ENCODE measurements around the gene NFATC2. TPM values are rescaled to one million over a fixed set of nuclear protein-coding genes. Genes with fewer than 3 reads are reported as not detected.
"Not testable (repeated sequence)": the region's sequence is repeated elsewhere in the genome, so short reads cannot be mapped to it uniquely, and the experiment has no call there.

NFATC2 gene
- total RNA-seq, 4 donors from 2014 or later: 8.8 to 15.6 (median 13.0) TPM

GRCh38 chr20:51481341-51481914, 61.1 kb downstream of the NFATC2 start:
- WGBS: 86% methylated on average over 17 of the region's 17 CpGs
- Histone ChIP-seq H3K9me3 (no peaks in the 10 kb centered on the region), H3K4me3 (no peak overlapping the region), H3K27me3 (no peaks in the 10 kb centered on the region), H3K4me1 (no peaks in the 10 kb centered on the region), H3K36me3 (no peaks in the 10 kb centered on the region), H3K27ac (replicated peaks in 1 of 4) (no peak overlapping the region)
- TF ChIP-seq POLR2AphosphoS5 (IDR thresholded peaks at IDR 0.05) (no peak), POLR2A (IDR thresholded peaks at IDR 0.05; ENCODE audit: low read depth) (no peak), CTCF (IDR thresholded peaks at IDR 0.05) (no peak), EP300 (IDR thresholded peaks at IDR 0.05) (no peak)
- intact Hi-C loops (cut with DNase I): no loop called here
- DNase-seq (ENCODE audit: extremely low spot score): no peak

GRCh38 chr20:51480507-51481270, 61.8 kb downstream of the NFATC2 start:
- TF ChIP-seq POLR2AphosphoS5 (IDR thresholded peaks at IDR 0.05): no peak
- TF ChIP-seq POLR2A (IDR thresholded peaks at IDR 0.05; ENCODE audit: low read depth): no peak
- TF ChIP-seq CTCF (IDR thresholded peaks at IDR 0.05): no peak
- TF ChIP-seq EP300 (IDR thresholded peaks at IDR 0.05): no peak
- no peaks in the 10 kb centered on the region for H3K27me3 ChIP-seq
- intact Hi-C loops (cut with DNase I): no loop called here
- DNase-seq (ENCODE audit: extremely low spot score): no peak
- whole genome bisulfite sequencing: 86% methylated on average over 14 of the region's 14 CpGs
- H3K4me1 ChIP-seq: no peaks in the 10 kb centered on the region
- H3K9me3 ChIP-seq: no peaks in the 10 kb centered on the region
- H3K4me3 ChIP-seq: no peak overlapping the region
- no peaks in the 10 kb centered on the region for H3K36me3 ChIP-seq
- no peak overlapping the region for H3K27ac ChIP-seq (replicated peaks in 1 of 4)

GRCh38 chr20:51476106-51476505, 66.4 kb downstream of the NFATC2 start:
- H3K9me3 ChIP-seq; DNase-seq (ENCODE audit: extremely low spot score); H3K27me3 ChIP-seq; intact Hi-C loops (cut with DNase I); H3K27ac ChIP-seq (replicated peaks in 1 of 4); H3K4me1 ChIP-seq; H3K4me3 ChIP-seq: not testable (repeated sequence)
- H3K36me3 ChIP-seq: peaks cover 0 to 29% (median 16%) of the 10 kb centered on the region in 4 donors
- WGBS: 75% methylated on average over 1 of the region's 1 CpG

- Histone ChIP-seq H3K27ac (replicated peaks in 1 of 4) (no peak overlapping the region), H3K9me3 (no peaks in the 10 kb centered on the region), H3K36me3 (peaks cover 0 to 31% (median 18%) of the 10 kb centered on the region in 4 donors), H3K4me1 (peaks cover 0 to 10% (median 10%) of the 10 kb centered on the region in 4 donors), H3K4me3 (no peak overlapping the region), H3K27me3 (no peaks in the 10 kb centered on the region)
- no peak for DNase-seq (ENCODE audit: extremely low spot score)
- TF ChIP-seq POLR2A (IDR thresholded peaks at IDR 0.05; ENCODE audit: low read depth): no peak
- no peak for TF ChIP-seq EP300 (IDR thresholded peaks at IDR 0.05)
- intact Hi-C loops (cut with DNase I): no loop called here
- WGBS: 95% methylated on average over 19 of the region's 19 CpGs
Observed at GRCh38 chr20:51473771-51474170, 68.7 kb downstream of the NFATC2 start.

- intact Hi-C loops (cut with DNase I): no loop called here
- TF ChIP-seq POLR2A (IDR thresholded peaks at IDR 0.05; ENCODE audit: low read depth) (no peak), EP300 (IDR thresholded peaks at IDR 0.05) (no peak), CTCF (IDR thresholded peaks at IDR 0.05) (no peak), POLR2AphosphoS5 (IDR thresholded peaks at IDR 0.05) (no peak)
- no peaks in the 10 kb centered on the region for H3K27me3 ChIP-seq
- H3K4me1 ChIP-seq: peaks cover 0 to 10% (median 10%) of the 10 kb centered on the region in 4 donors
- 93% methylated on average over 4 of the region's 4 CpGs for WGBS
- no peaks in the 10 kb centered on the region for H3K9me3 ChIP-seq
- H3K4me3 ChIP-seq: no peak overlapping the region
- H3K36me3 ChIP-seq: peaks cover 0 to 31% (median 18%) of the 10 kb centered on the region in 4 donors
- no peak for DNase-seq (ENCODE audit: extremely low spot score)
- H3K27ac ChIP-seq (replicated peaks in 1 of 4): no peak overlapping the region
Observed at GRCh38 chr20:51473256-51473655, 69.3 kb downstream of the NFATC2 start.

All from esophagus muscularis mucosa (tissue), 4 donors.